Neural cell (in vitro differentiated cells): Measurements from ENCODE around the gene SARNP. TPM values are rescaled to one million over a fixed set of nuclear protein-coding genes. Genes with fewer than 3 reads are reported as not detected.

Source experiments
- H2AFZ ChIP-seq: fragments of 200-600, 300-800 bp; sonication (generic), shearing (Covaris generic); 2 replicates; pipeline ENCODE4 v1.6.0; 2014; ENCODE audit warnings: low read depth, mild to moderate bottlenecking, antibody characterized with exemption, low read length, moderate library complexity
- H3F3A ChIP-seq: fragments of 200-600 bp; shearing (Covaris generic); 2 replicates; pipeline ENCODE4 v1.6.1; 2016; ENCODE audit warnings: mild to moderate bottlenecking, moderate library complexity, mixed read lengths, antibody characterized with exemption, low read length; ENCODE audit not compliant: insufficient read depth, poor library complexity, severe bottlenecking
- H3K27ac ChIP-seq: fragments of 200-600, 300-800 bp; sonication (generic), shearing (Covaris generic); 2 replicates; pipeline ENCODE4 v1.5.1; 2014; ENCODE audit warnings: mild to moderate bottlenecking, low read length, moderate library complexity
- H3K27me3 ChIP-seq: fragments of 300-800, 200-600 bp; sonication (generic), shearing (Covaris generic); 2 replicates; pipeline ENCODE4 v1.6.0; 2014; ENCODE audit warnings: mild to moderate bottlenecking, low read depth, low read length, moderate library complexity; ENCODE audit not compliant: insufficient read depth
- H3K36me3 ChIP-seq: fragments of 300-800, 200-600 bp; sonication (generic), shearing (Covaris generic); 2 replicates; pipeline ENCODE4 v1.5.1; 2014; ENCODE audit warnings: mild to moderate bottlenecking, antibody characterized with exemption, low read length, moderate library complexity; ENCODE audit not compliant: insufficient read depth
- H3K4me2 ChIP-seq: fragments of 300-800, 200-600 bp; sonication (generic), shearing (Covaris generic); 2 replicates; pipeline ENCODE4 v1.6.0; 2014; ENCODE audit warnings: mild to moderate bottlenecking, low read length
- H3K4me3 ChIP-seq: fragments of 300-800, 200-600 bp; sonication (generic), shearing (Covaris generic); 2 replicates; pipeline ENCODE4 v1.5.1; 2014; ENCODE audit warnings: mild to moderate bottlenecking, low read length, moderate library complexity
- H3K79me2 ChIP-seq: fragments of 200-600 bp; shearing (Covaris generic); replicated peaks from 2 replicates; pipeline ENCODE4 v1.6.0; 2014; ENCODE audit warnings: mild to moderate bottlenecking, low read length, moderate library complexity; ENCODE audit not compliant: insufficient read depth
- H3K9ac ChIP-seq: fragments of 300-800, 200-600 bp; sonication (generic), shearing (Covaris generic); 2 replicates; pipeline ENCODE4 v1.6.1; 2016; ENCODE audit warnings: mild to moderate bottlenecking, low read length, mixed read lengths
- H3K9me2 ChIP-seq: fragments of 200-600 bp; shearing (Covaris generic); 2 replicates; pipeline ENCODE4 v1.6.1; 2016; ENCODE audit warnings: mild to moderate bottlenecking, low read length, mixed read lengths; ENCODE audit not compliant: insufficient read depth
- H3K9me3 ChIP-seq: fragments of 200-600, 300-800 bp; sonication (generic), shearing (Covaris generic); 2 replicates; pipeline ENCODE4 v1.6.1; 2016; ENCODE audit warnings: mild to moderate bottlenecking, mixed run types, low read length, moderate library complexity, mixed read lengths
- H4K20me1 ChIP-seq: fragments of 200-600 bp; shearing (Covaris generic); 2 replicates; pipeline ENCODE4 v1.6.1; 2016; ENCODE audit warnings: mild to moderate bottlenecking, mixed run types; ENCODE audit not compliant: insufficient read depth
- CTCF ChIP-seq: fragments of 450-650 bp; IDR thresholded peaks from 2 replicates; pipeline ENCODE4 v1.5.1; 2014; ENCODE audit warnings: antibody characterized with exemption, mild to moderate bottlenecking, moderate library complexity; ENCODE audit not compliant: poor library complexity, severe bottlenecking
- EP300 ChIP-seq: fragments of 450-650 bp; conservative IDR thresholded peaks from 2 replicates; pipeline ENCODE4 v1.6.1; 2014; ENCODE audit warnings: antibody characterized with exemption, mild to moderate bottlenecking, moderate library complexity; ENCODE audit not compliant: poor library complexity, severe bottlenecking
- EZH2 ChIP-seq: fragments of 200-600, 300-800 bp; shearing (Covaris generic), sonication (generic); IDR thresholded peaks from 2 replicates; pipeline ENCODE4 v1.6.1; 2014; ENCODE audit warnings: antibody characterized with exemption, low read length, borderline replicate concordance, mild to moderate bottlenecking; ENCODE audit not compliant: insufficient read depth, poor library complexity, severe bottlenecking
- MXI1 ChIP-seq: fragments of 450-650 bp; conservative IDR thresholded peaks from 2 replicates; pipeline ENCODE4 v1.6.1; 2014; ENCODE audit warnings: antibody characterized with exemption, mild to moderate bottlenecking; ENCODE audit not compliant: poor library complexity, severe bottlenecking
- POLR2AphosphoS5 ChIP-seq: IDR thresholded peaks from 2 replicates; pipeline ENCODE4 v1.6.1; 2012
- RAD21 ChIP-seq: fragments of 450-650 bp; conservative IDR thresholded peaks from 2 replicates; pipeline ENCODE4 v1.6.1; 2014; ENCODE audit warnings: antibody characterized with exemption, mild to moderate bottlenecking, moderate library complexity
- SMC3 ChIP-seq: fragments of 450-650 bp; conservative IDR thresholded peaks from 2 replicates; pipeline ENCODE4 v1.6.1; 2014; ENCODE audit warnings: antibody characterized with exemption, mild to moderate bottlenecking, moderate library complexity; ENCODE audit not compliant: poor library complexity
- TAF1 ChIP-seq: IDR thresholded peaks from 2 replicates; pipeline ENCODE4 v1.6.1; 2012; ENCODE audit warnings: low read depth
- polyA plus RNA-seq: library from polyadenylated mRNA; depleted of rRNA; stranded (reverse); fragments of >200 nt; gene quantifications from 2 replicates; pipeline ENCODE4 v1.2.3, GENCODE V29; 2014
- TF ChIP-seq, protein P1 (sequence below): IDR thresholded peaks from 2 replicates; pipeline ENCODE4 v1.6.1; 2012; ENCODE audit warnings: borderline replicate concordance

The SARNP gene
- polyA plus RNA-seq, 1 donor from 2014 or later: 332 TPM

DNA sequence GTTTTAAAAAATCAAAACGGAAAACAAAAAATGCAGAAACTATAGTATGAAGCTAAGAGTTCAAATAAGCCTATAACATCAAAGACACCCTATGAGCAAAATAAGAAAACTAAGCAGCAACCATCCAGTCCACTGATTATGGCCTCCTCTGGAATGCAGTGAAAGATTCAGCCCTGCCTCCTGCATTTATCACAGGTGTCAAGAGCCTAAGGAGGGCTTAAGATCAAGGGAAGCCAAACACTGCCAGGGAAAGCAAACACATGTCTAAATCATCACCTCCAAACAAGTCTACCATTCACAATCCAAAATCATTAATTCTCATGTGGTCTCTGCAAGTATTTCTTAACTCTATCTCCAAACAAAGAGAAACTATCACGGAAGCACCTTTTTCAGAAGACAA is 28.4 kb downstream of the SARNP start:
- TF ChIP-seq CTCF (no peak), RAD21 (no peak), EZH2 (no peak), TAF1 (no peak), POLR2AphosphoS5 (no peak), MXI1 (no peak), SMC3 (no peak), EP300 (no peak)
- TF ChIP-seq, protein P1, sequence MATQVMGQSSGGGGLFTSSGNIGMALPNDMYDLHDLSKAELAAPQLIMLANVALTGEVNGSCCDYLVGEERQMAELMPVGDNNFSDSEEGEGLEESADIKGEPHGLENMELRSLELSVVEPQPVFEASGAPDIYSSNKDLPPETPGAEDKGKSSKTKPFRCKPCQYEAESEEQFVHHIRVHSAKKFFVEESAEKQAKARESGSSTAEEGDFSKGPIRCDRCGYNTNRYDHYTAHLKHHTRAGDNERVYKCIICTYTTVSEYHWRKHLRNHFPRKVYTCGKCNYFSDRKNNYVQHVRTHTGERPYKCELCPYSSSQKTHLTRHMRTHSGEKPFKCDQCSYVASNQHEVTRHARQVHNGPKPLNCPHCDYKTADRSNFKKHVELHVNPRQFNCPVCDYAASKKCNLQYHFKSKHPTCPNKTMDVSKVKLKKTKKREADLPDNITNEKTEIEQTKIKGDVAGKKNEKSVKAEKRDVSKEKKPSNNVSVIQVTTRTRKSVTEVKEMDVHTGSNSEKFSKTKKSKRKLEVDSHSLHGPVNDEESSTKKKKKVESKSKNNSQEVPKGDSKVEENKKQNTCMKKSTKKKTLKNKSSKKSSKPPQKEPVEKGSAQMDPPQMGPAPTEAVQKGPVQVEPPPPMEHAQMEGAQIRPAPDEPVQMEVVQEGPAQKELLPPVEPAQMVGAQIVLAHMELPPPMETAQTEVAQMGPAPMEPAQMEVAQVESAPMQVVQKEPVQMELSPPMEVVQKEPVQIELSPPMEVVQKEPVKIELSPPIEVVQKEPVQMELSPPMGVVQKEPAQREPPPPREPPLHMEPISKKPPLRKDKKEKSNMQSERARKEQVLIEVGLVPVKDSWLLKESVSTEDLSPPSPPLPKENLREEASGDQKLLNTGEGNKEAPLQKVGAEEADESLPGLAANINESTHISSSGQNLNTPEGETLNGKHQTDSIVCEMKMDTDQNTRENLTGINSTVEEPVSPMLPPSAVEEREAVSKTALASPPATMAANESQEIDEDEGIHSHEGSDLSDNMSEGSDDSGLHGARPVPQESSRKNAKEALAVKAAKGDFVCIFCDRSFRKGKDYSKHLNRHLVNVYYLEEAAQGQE: no peak
- H3K36me3 ChIP-seq: peaks cover 11% of the 10 kb centered on the region

DNA sequence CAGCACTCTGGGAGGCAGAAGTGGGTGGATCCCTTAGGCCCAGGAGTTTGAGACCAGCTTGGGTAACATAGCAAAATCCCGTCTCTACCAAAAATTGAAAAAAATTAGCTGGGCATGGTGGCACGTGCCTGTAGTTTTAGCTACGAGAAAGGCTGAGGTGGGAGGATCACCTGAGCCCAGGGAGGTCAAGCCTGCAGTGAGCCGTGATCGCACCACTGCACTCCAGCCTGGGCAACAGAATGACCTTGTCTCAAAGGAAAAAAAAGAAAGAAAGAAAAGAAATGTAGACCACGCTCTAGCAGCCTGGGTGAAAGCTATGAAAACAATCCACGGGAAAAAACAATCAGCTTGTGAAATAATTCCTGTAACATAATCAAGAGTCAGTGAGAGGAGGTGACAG is 29.0 kb downstream of the SARNP start:
- Histone ChIP-seq H3K27ac (no peak overlapping the region), H3K27me3 (no peaks in the 10 kb centered on the region), H3K4me2 (no peak overlapping the region), H3K9me2 (no peaks in the 10 kb centered on the region), H4K20me1 (no peaks in the 10 kb centered on the region), H3K36me3 (peaks cover 8% of the 10 kb centered on the region), H2AFZ (no peak overlapping the region), H3K79me2 (no peaks in the 10 kb centered on the region), H3K4me3 (no peak overlapping the region), H3F3A (no peaks in the 10 kb centered on the region), H3K9me3 (no peaks in the 10 kb centered on the region), H3K9ac (no peak overlapping the region)
- TF ChIP-seq RAD21 (no peak), EP300 (no peak), SMC3 (no peak), TAF1 (no peak), POLR2AphosphoS5 (no peak), CTCF (no peak), EZH2 (no peak), MXI1 (no peak)
- TF ChIP-seq, protein P1: no peak

More for the DNA sequence above, 28.4 kb downstream of the SARNP start:
- Histone ChIP-seq H3K9ac (no peak overlapping the region), H4K20me1 (no peaks in the 10 kb centered on the region), H3K9me3 (no peaks in the 10 kb centered on the region), H3F3A (no peaks in the 10 kb centered on the region), H3K4me2 (no peak overlapping the region), H3K27ac (no peak overlapping the region), H3K27me3 (no peaks in the 10 kb centered on the region), H2AFZ (no peak overlapping the region), H3K79me2 (no peaks in the 10 kb centered on the region), H3K4me3 (no peak overlapping the region), H3K9me2 (no peaks in the 10 kb centered on the region)
